Activated naive CD8-positive, alpha-beta T cell treated with anti-CD3 and anti-CD28 coated beads, Interleukin-2, amount 50 U/mL, for 24 hours (primary cell): Measurements from ENCODE around the gene UNK.

ENCODE experiments used
- ATAC-seq: fragments of 150-1000 bp; cut with Tn5 transposase; one replicate; pipeline ENCODE4 v1.10.0; 2021
- DNase-seq: peaks from one replicate; pipeline ENCODE4 v3.0.0; 2021
- H3K27ac Mint-ChIP-seq: one replicate; pipeline ENCODE4 v1.8.0; 2021; ENCODE audit warnings: mild to moderate bottlenecking, mixed read lengths
- H3K27me3 Mint-ChIP-seq: one replicate; pipeline ENCODE4 v1.8.0; 2021; ENCODE audit warnings: mixed read lengths
- H3K36me3 Mint-ChIP-seq: one replicate; pipeline ENCODE4 v1.8.0; 2021; ENCODE audit warnings: low read depth, mixed read lengths
- H3K4me1 Mint-ChIP-seq: one replicate; pipeline ENCODE4 v1.8.0; 2021; ENCODE audit warnings: mixed read lengths
- H3K4me3 Mint-ChIP-seq: one replicate; pipeline ENCODE4 v1.8.0; 2021; ENCODE audit warnings: mild to moderate bottlenecking, moderate library complexity, mixed read lengths
- H3K9me3 Mint-ChIP-seq: one replicate; pipeline ENCODE4 v1.8.0; 2021; ENCODE audit warnings: mixed read lengths

Gene UNK

DNA sequence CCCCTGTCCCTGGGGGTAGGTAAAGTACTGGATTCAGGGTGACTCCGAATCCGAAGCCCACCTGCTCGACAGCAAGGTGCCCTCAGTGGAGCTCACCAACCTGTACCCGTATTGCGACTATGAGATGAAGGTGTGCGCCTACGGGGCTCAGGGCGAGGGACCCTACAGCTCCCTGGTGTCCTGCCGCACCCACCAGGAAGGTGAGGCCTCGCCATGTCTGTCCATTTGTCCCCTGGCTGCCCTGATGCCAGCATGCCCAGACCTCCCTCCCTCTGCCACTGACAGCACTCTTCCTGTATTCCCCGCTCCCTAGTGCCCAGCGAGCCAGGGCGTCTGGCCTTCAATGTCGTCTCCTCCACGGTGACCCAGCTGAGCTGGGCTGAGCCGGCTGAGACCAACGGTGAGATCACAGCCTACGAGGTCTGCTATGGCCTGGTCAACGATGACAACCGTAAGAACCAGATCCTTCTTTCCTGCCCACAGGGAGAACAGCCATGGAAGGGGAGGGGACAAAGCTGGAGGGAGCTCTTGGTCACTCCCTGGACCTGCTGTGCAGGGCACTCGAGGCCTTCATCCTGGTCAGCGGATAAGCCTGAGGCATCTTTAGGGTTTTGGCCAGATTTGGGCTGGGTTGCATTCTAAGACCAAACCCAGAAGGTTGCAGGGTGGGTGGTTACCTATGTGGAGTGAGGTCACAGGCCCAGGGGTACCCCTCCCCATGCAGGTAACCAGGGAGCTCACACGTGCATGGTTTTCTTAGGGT lies 33.8 kb upstream of the UNK start:
- no peak for ATAC-seq
- DNase-seq, result no peak
- H3K27ac Mint-ChIP-seq, result no peak overlapping the region
- no peak overlapping the region for H3K4me3 Mint-ChIP-seq
- no peaks in the 10 kb centered on the region for H3K36me3 Mint-ChIP-seq
- peaks cover 3% of the 10 kb centered on the region for H3K27me3 Mint-ChIP-seq
- H3K4me1 Mint-ChIP-seq, result peaks cover 18% of the 10 kb centered on the region
- H3K9me3 Mint-ChIP-seq, result no peaks in the 10 kb centered on the region

DNA sequence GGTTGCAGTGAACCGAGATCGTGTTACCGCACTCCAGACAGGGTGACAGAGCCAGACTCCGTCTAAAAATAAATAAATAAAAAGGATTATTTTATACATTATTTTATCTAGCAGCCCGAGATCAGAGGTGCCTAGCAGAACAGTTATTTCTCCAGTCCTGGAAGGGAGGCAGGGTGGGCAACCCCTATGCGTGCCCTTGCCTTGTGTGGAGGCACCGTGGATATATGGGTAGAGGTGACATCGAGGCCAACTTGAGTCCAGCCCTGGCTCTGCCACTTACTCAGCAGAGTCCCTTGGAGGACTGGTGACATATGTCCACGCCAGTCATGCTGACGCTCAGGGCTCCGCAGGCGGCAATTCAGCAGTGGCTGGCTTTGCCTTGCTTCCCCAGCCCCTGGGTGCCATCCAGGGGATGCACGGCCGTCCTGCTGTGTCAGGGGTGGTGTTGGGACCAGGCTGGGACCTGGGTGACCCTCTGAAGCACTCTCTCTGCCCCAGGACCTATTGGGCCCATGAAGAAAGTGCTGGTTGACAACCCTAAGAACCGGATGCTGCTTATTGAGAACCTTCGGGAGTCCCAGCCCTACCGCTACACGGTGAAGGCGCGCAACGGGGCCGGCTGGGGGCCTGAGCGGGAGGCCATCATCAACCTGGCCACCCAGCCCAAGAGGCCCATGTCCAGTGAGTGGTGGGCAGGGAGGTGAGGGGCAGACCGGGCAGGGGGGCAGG lies 32.8 kb upstream of the UNK start:
- no peaks in the 10 kb centered on the region for H3K9me3 Mint-ChIP-seq

GRCh38 chr17:75752405-75752709 lies 32.2 kb upstream of the UNK start:
- H3K4me1 Mint-ChIP-seq, result peaks cover 18% of the 10 kb centered on the region
- H3K9me3 Mint-ChIP-seq, result no peaks in the 10 kb centered on the region
- H3K27ac Mint-ChIP-seq, result no peak overlapping the region
- H3K4me3 Mint-ChIP-seq, result no peak overlapping the region
- DNase-seq, result no peak
- H3K27me3 Mint-ChIP-seq, result peaks cover 3% of the 10 kb centered on the region
- no peaks in the 10 kb centered on the region for H3K36me3 Mint-ChIP-seq
- ATAC-seq, result no peak

More for the DNA sequence above, 32.8 kb upstream of the UNK start:
- no peak overlapping the region for H3K27ac Mint-ChIP-seq
- ATAC-seq (no peak), DNase-seq (no peak)
- H3K36me3 Mint-ChIP-seq, result no peaks in the 10 kb centered on the region
- H3K4me1 Mint-ChIP-seq, result peaks cover 18% of the 10 kb centered on the region
- H3K27me3 Mint-ChIP-seq, result peaks cover 3% of the 10 kb centered on the region
- no peak overlapping the region for H3K4me3 Mint-ChIP-seq

- H3K27ac Mint-ChIP-seq, result no peak overlapping the region
Observed at GRCh38 chr17:75752802-75753513, 31.6 kb upstream of the UNK start.

GRCh38 chr17:75753514-75754377 lies 30.9 kb upstream of the UNK start:
- H3K27me3 Mint-ChIP-seq, result no peaks in the 10 kb centered on the region
- H3K36me3 Mint-ChIP-seq, result no peaks in the 10 kb centered on the region
- DNase-seq, result peak; percentile 80
- ATAC-seq, result peak; percentile 65
- H3K27ac Mint-ChIP-seq, result no peak overlapping the region
- peaks cover 15% of the 10 kb centered on the region for H3K4me1 Mint-ChIP-seq
- H3K4me3 Mint-ChIP-seq, result peak overlapping the region; percentile 43
- no peaks in the 10 kb centered on the region for H3K9me3 Mint-ChIP-seq

More at GRCh38 chr17:75752802-75753513, 31.6 kb upstream of the UNK start:
- no peaks in the 10 kb centered on the region for H3K36me3 Mint-ChIP-seq
- DNase-seq, result no peak
- peaks cover 15% of the 10 kb centered on the region for H3K4me1 Mint-ChIP-seq
- no peaks in the 10 kb centered on the region for H3K27me3 Mint-ChIP-seq
- no peak for ATAC-seq
- H3K9me3 Mint-ChIP-seq, result no peaks in the 10 kb centered on the region
- peak overlapping the region; percentile 43 for H3K4me3 Mint-ChIP-seq

DNA sequence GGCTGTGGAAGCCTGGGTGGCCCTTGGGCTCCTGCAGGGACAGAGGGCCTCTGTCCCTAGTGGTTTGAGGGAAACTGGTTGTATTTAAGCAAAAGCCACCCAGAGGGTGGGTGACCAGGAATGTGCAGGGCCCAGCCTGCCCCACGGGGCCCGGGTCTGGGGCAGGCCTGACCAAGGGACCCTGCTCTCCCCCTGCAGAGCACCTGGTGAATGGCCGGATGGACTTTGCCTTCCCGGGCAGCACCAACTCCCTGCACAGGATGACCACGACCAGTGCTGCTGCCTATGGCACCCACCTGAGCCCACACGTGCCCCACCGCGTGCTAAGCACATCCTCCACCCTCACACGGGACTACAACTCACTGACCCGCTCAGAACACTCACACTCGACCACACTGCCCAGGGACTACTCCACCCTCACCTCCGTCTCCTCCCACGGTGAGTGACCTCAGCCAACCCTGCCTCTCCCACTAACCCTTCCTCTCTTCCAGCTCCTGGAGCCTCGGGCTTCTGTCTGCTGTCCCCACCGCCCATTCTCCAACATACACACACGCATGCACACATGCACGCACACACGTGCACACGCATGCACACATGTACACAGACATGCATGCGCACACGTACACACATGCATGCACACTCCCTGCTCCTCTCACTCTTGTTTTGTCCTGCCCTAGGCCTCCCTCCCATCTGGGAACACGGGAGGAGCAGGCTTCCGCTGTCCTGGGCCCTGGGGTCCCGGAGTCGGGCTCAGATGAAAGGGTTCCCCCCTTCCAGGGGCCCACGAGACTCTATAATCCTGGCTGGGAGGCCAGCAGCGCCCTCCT lies 30.0 kb upstream of the UNK start:
- ATAC-seq (no peak), DNase-seq (no peak)
- Mint-ChIP-seq H3K9me3 (no peaks in the 10 kb centered on the region), H3K36me3 (no peaks in the 10 kb centered on the region), H3K27me3 (no peaks in the 10 kb centered on the region), H3K4me1 (peaks cover 15% of the 10 kb centered on the region), H3K27ac (peak overlapping the region; percentile 21), H3K4me3 (peak overlapping the region; percentile 51)

DNA sequence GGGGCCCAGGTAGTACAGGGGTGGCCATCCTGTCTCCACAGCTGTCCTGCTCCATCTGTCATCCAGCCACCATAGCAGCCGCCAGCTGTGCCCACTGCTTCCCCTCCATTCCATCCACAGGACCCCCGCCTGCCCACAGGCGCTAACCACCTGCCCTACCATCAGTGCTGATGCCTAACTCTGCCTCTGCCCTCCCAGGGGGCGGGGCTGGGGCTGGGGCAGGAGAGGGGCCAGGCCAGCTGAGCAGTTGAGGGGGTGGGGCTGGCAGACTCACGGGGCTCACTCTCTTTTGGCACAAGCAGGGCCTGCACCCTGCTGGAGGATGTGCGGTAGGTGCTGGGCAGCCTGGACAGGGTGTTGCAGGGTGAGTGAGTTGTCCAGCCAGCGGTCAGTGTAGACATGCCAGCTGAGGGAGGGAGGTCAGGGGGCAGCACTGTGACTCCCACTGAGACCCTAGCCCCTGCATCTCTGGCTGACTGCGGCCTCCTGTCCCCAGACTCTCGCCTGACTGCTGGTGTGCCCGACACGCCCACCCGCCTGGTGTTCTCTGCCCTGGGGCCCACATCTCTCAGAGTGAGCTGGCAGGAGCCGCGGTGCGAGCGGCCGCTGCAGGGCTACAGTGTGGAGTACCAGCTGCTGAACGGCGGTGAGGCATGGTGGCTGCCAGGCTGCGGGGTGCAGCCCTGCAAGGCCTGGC lies 29.3 kb upstream of the UNK start:
- H3K9me3 Mint-ChIP-seq, result no peaks in the 10 kb centered on the region
- H3K27ac Mint-ChIP-seq, result no peak overlapping the region
- H3K36me3 Mint-ChIP-seq, result no peaks in the 10 kb centered on the region
- peaks cover 13% of the 10 kb centered on the region for H3K4me1 Mint-ChIP-seq
- DNase-seq, result no peak
- no peak for ATAC-seq
- H3K27me3 Mint-ChIP-seq, result no peaks in the 10 kb centered on the region
- no peak overlapping the region for H3K4me3 Mint-ChIP-seq

DNA sequence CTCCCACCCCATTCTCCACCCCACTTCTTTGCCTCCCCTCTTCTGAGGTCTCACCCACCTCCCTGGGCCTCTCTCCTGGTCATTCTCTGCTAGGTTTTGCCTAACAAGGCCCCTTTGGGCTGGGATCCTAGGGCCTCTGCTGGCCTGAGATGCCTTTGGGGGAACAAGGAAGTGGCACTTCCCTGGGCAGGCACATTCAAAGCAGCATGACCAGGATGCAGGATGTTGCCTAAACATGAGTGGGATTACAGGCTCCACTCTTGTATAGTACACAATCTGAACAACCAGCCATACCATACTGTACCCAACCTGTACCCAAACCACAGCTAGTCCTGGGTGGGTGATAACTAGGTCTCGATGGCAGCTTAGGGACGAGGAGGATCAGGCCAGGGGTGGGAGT lies 28.6 kb upstream of the UNK start:
- no peaks in the 10 kb centered on the region for H3K36me3 Mint-ChIP-seq
- ATAC-seq (no peak), DNase-seq (no peak)
- no peak overlapping the region for H3K27ac Mint-ChIP-seq
- no peaks in the 10 kb centered on the region for H3K9me3 Mint-ChIP-seq
- H3K4me1 Mint-ChIP-seq, result peaks cover 13% of the 10 kb centered on the region
- H3K4me3 Mint-ChIP-seq, result no peak overlapping the region
- no peaks in the 10 kb centered on the region for H3K27me3 Mint-ChIP-seq

DNA sequence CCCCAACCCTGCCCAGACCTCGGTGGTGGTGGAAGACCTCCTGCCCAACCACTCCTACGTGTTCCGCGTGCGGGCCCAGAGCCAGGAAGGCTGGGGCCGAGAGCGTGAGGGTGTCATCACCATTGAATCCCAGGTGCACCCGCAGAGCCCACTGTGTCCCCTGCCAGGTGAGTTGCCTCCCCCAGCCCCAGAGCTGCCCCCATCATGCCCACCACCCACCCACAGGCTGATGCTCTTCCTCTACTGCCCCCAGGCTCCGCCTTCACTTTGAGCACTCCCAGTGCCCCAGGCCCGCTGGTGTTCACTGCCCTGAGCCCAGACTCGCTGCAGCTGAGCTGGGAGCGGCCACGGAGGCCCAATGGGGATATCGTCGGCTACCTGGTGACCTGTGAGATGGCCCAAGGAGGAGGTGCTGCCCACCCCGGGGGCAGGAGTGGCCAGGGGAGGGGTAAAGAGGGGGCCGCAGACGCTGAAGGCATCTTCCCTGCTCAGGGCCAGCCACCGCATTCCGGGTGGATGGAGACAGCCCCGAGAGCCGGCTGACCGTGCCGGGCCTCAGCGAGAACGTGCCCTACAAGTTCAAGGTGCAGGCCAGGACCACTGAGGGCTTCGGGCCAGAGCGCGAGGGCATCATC lies 28.0 kb upstream of the UNK start:
- no peaks in the 10 kb centered on the region for H3K9me3 Mint-ChIP-seq
- H3K4me3 Mint-ChIP-seq, result no peak overlapping the region
- DNase-seq (no peak), ATAC-seq (no peak)
- peaks cover 13% of the 10 kb centered on the region for H3K4me1 Mint-ChIP-seq
- no peaks in the 10 kb centered on the region for H3K36me3 Mint-ChIP-seq
- H3K27me3 Mint-ChIP-seq, result no peaks in the 10 kb centered on the region
- H3K27ac Mint-ChIP-seq, result no peak overlapping the region

DNA sequence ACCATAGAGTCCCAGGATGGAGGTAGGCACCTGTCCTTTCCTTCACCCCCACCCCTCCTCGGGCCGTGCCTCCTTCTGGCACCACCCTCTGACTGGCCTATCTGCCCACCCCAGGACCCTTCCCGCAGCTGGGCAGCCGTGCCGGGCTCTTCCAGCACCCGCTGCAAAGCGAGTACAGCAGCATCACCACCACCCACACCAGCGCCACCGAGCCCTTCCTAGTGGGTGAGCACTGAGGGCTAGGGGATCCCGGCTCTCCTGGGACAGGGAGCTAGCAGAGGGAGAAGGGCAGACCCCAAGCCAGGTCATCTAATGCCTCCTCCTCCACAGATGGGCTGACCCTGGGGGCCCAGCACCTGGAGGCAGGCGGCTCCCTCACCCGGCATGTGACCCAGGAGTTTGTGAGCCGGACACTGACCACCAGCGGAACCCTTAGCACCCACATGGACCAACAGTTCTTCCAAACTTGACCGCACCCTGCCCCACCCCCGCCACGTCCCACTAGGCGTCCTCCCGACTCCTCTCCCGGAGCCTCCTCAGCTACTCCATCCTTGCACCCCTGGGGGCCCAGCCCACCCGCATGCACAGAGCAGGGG lies 27.4 kb upstream of the UNK start:
- no peaks in the 10 kb centered on the region for H3K9me3 Mint-ChIP-seq
- peaks cover 13% of the 10 kb centered on the region for H3K4me1 Mint-ChIP-seq
- DNase-seq (no peak), ATAC-seq (no peak)
- H3K36me3 Mint-ChIP-seq, result no peaks in the 10 kb centered on the region
- no peaks in the 10 kb centered on the region for H3K27me3 Mint-ChIP-seq
- H3K4me3 Mint-ChIP-seq, result no peak overlapping the region
- H3K27ac Mint-ChIP-seq, result no peak overlapping the region

- Mint-ChIP-seq H3K27ac (no peak overlapping the region), H3K4me3 (no peak overlapping the region), H3K27me3 (no peaks in the 10 kb centered on the region), H3K4me1 (peaks cover 16% of the 10 kb centered on the region), H3K9me3 (no peaks in the 10 kb centered on the region), H3K36me3 (no peaks in the 10 kb centered on the region)
- DNase-seq (no peak), ATAC-seq (no peak)
Observed at GRCh38 chr17:75758131-75758905, 26.3 kb upstream of the UNK start.

DNA sequence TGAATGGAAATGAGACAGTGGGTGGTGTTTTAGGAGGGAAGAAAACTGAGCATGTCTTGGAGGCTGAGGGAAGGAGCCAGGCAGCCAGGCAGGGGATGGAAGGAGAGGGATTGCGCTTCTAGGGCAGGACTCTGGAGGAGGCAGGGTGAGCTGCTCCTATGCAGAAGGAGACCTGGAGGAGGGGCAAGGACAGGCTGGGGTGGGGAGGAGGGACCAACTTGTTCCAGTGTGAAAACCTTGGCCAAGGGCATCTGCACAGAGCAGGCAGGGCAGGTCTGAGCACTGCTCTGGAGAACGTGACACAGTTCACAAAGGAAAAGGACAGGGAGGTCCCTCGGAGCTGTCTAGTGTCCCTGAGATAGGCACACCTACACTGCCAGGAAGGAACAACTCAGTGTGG lies 25.1 kb upstream of the UNK start:
- Mint-ChIP-seq H3K4me3 (no peak overlapping the region), H3K4me1 (peaks cover 23% of the 10 kb centered on the region)
- ATAC-seq, result no peak

More for the DNA sequence above, 25.1 kb upstream of the UNK start:
- Mint-ChIP-seq H3K36me3 (no peaks in the 10 kb centered on the region), H3K27ac (no peak overlapping the region), H3K9me3 (no peaks in the 10 kb centered on the region), H3K27me3 (no peaks in the 10 kb centered on the region)
- DNase-seq, result no peak
